ENCODE data around the gene RMND5B.
A peak's percentile ranks its signal among the peaks of the same experiment; 100 is the strongest.
"Not testable (repeated sequence)": the region's sequence is repeated elsewhere in the genome, so short reads cannot be mapped to it uniquely, and the experiment has no call there.

The RMND5B gene

GRCh38 chr5:178177569-178177968 lies 46.8 kb downstream of the RMND5B start:
- no peak for DNase-seq

DNA sequence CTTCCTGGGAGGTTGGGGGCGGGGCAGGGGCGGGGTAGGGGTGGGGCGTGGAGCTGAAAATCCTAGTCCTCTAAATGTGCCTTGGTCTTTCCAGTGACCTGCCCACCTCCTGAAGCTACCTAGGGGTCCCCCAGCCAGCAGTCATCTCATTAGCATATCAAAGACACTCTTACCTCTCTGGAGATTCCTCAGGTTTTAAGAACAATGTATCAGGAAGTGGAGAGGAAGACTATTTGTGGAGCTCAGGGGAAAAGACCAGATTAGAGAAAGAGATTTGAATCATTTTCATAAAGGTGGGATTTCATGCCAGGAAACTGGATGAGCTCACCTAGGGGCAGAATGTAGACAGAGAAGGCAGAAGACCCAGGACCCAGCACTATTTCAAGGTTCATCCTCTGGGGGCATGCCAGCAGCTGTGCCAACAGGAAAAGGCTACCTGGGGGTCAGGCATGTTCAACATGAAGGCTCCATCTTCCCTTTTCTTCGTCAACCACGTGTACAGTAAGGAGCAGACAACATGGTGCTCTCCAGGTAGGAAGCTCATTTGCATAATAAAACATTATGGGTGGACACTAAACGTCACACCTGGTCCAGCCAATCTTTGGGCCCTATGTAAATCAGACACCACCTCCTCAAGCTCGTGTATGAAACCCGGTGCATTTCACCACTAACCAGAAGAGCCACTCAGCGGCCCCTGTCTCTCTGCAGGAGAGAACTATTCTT lies 49.5 kb downstream of the RMND5B start:
- DNase-seq = no peak

DNA sequence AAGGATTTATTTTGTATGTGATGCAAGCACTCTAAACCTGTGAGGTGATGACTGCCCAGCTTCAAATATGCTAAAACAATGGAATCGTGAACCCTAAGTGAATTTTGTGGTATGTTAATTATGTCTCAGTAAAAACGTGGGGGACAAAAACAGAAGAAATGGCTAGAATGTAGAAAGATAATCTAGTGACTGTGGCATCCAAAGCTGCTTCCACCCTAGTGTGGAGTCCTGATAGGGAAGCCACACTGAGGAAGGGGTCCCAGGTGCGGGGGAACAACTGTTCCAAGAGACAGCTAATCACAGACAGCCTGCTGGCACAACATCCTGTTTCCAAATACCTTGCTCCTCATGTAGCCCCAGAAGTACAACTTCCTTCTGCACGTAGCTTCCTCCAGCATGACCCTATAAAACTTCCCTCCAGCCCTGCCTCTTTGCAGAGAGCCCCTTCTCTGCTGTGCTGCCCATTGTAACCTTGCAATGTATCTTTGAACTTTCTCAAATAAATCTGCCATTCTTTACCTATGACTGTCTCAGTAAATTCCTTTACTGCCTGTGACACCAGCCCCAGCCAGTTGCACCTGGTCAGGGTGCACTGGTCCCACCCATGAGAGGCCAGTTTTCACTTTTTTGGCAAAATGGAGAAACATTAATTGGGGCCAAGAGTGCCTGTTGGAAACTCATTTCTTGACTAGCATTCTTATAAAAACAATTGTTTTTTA lies 51.5 kb downstream of the RMND5B start:
- no peak for DNase-seq

- no peak for DNase-seq
Measured at GRCh38 chr5:178186427-178186826, 55.6 kb downstream of the RMND5B start.

- DNase-seq = no peak
Measured at GRCh38 chr5:178187014-178187413, 56.2 kb downstream of the RMND5B start, which contains the start of gene GMCL2. Gene GMCL2, minus strand, starts transcription at chr5:178187371. Its CDS starts 72 bp downstream, at chr5:178187299.

DNA sequence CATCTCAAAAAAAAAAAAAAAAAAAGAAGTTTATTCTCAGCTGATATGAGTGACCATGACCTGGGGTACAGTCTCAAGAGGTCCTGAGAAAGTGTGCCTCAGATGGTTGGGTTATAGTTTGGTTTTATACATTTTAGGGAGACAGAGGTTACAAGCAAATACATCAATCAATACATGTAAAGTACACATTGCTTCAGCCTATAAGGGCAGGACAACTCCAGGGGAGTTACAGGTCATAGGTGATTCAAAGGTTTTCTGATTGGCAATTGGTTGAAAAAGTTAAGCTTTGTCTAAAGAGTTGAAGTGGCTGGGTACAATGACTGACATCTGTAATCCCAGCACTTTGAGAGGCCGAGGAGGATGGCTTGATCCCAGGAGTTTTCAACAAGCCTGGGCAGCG lies 58.6 kb downstream of the RMND5B start:
- DNase-seq = no peak

DNA sequence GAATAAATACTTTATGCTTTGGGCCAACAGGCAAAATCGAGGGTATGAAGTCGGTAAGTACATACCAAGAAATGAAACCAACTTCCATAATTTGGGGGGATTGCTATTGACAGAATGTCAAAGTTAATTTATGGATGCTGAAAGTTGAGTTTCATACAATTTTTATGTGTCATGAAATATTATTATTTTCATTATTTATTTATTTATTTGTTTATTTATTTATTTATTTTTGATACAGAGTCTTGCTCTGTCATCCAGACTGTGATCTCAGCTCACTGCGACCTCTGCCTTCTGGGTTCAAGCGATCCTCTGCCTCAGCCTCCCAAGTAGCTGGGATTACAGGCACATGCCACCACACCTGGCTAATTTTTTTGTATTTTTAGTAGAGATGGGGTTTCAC lies 60.8 kb downstream of the RMND5B start:
- no peak for DNase-seq

GRCh38 chr5:178192244-178192643 lies 61.4 kb downstream of the RMND5B start:
- no peak for DNase-seq

DNA sequence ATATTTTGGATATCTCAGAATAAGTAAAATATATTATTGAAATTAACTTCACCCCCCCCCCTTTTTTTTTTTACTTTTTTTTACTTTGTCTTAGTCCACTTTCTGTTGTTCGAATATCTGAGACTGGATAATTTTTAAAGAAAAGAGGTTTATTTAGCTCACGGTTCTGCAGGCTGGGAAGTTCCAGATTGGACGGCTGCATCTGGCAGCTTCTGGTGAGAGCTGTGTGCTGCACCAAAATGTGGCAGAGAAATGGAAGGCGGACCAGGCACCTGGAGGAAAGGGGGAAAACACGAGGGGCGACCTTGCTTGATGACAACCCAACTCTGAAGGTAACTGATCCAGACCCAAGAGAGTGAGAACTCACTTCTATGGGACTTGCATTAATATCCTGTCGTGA lies 62.0 kb downstream of the RMND5B start:
- no peak for DNase-seq

- no peak for DNase-seq
Measured at GRCh38 chr5:178193251-178193809, 62.5 kb downstream of the RMND5B start.

- no peak for DNase-seq
Measured at GRCh38 chr5:178194026-178194425, 63.2 kb downstream of the RMND5B start.

DNA sequence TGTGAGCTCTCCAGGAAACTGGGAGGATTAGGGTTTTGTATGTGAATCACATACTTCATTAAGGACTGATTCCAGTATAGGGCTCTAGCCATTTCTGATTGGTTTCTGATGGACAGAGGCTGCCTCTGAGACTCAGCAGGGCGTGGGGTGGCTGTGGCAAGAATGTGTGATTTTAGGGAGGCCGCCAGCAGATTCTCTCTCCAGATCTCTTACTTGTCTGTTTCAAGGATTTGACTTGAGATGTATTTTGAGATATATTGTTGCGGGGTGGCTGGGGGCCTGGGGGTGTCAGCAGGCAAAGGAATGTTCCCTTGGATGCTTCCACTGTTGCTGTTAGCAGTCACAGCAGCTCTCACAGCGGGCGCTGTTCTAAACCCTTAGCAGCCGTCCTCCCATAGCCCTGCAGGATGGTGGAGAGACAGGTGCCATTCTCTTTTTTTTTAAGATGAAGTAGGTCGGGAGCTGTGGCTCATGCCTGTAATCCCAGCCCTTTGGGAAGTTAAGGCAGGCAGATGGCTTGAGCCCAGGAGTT lies 65.5 kb downstream of the RMND5B start:
- DNase-seq = no peak

DNA sequence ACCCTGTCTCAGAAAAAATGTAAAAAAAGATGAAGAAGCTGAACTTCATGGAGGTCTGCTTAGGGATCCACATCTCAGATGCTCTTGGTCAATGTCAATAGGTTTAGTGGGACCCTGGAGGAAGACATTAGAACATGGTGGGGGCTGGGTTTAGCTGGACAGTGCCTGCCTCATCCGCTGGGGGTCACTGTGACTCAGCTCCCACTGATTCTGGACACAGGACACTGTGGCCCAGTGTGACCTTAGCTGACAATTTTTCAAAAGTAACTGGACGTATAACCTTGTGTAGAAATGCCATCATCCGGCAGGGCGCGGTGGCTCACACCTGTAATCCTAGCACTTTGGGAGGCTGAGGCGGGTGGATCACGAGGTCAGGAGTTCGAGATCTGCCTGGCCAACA lies 66.2 kb downstream of the RMND5B start:
- DNase-seq = no peak

- not testable (repeated sequence) for DNase-seq
Measured at GRCh38 chr5:178198151-178198550, 67.3 kb downstream of the RMND5B start.

GRCh38 chr5:178198706-178199105 lies 67.9 kb downstream of the RMND5B start:
- no peak for DNase-seq

GRCh38 chr5:178199581-178200434 lies 69.0 kb downstream of the RMND5B start:
- peak; percentile 36 for DNase-seq
